HepG2 (cell line): ENCODE measurements around the gene NCAPD2. TPM values are rescaled to one million over a fixed set of nuclear protein-coding genes. Genes with fewer than 3 reads are reported as not detected.

Experiments used
- BHLHE40 ChIP-seq: IDR thresholded peaks from 2 replicates; pipeline ENCODE4 v1.6.1; 2011; ENCODE audit warnings: low read length, improper control_type of control experiment
- CCDC6 ChIP-seq: sonication (generic); formaldehyde crosslinking; IDR thresholded peaks from 2 replicates; pipeline ENCODE4 v1.8.1; 2022; ENCODE audit warnings: mild to moderate bottlenecking, missing genetic modification reagents, moderate library complexity
- HDAC1 ChIP-seq: sonication (generic); formaldehyde crosslinking; IDR thresholded peaks from 2 replicates; pipeline ENCODE4 v1.5.1; 2020; ENCODE audit warnings: mild to moderate bottlenecking, missing genetic modification reagents
- HDAC6 ChIP-seq: fragments of 200-600 bp; sonication (generic); IDR thresholded peaks from 2 replicates; pipeline ENCODE4 v1.7.0; 2017; ENCODE audit warnings: mild to moderate bottlenecking, antibody characterized with exemption, low read length, low read depth
- NFAT5 ChIP-seq: sonication (generic); formaldehyde crosslinking; IDR thresholded peaks from 2 replicates; pipeline ENCODE4 v1.4.0; 2020; ENCODE audit warnings: missing genetic modification reagents
- POGK ChIP-seq: sonication (generic); formaldehyde crosslinking; conservative IDR thresholded peaks from 2 replicates; pipeline ENCODE4 v1.8.0; 2022; ENCODE audit warnings: mild to moderate bottlenecking, moderate library complexity, missing genetic modification reagents
- PRDM15 ChIP-seq: sonication (generic); formaldehyde crosslinking; IDR thresholded peaks from 2 replicates; pipeline ENCODE4 v1.4.0; 2020; ENCODE audit warnings: missing genetic modification reagents
- SALL1 ChIP-seq: sonication (generic); formaldehyde crosslinking; IDR thresholded peaks from 2 replicates; pipeline ENCODE4 v1.8.0; 2022; ENCODE audit warnings: mild to moderate bottlenecking, missing genetic modification reagents
- SP140L ChIP-seq: sonication (generic); formaldehyde crosslinking; IDR thresholded peaks from 2 replicates; pipeline ENCODE4 v1.4.0; 2020; ENCODE audit warnings: missing genetic modification reagents, borderline replicate concordance
- TFAP4 ChIP-seq: sonication (generic); IDR thresholded peaks from 2 replicates; pipeline ENCODE4 v1.6.1; 2016; ENCODE audit warnings: low read depth, borderline replicate concordance
- ZFY ChIP-seq: sonication (generic); formaldehyde crosslinking; IDR thresholded peaks from 2 replicates; pipeline ENCODE4 v1.4.0; 2020; ENCODE audit warnings: missing genetic modification reagents
- ZNF317 ChIP-seq: sonication (generic); formaldehyde crosslinking; IDR thresholded peaks from 2 replicates; pipeline ENCODE4 v1.5.0; 2020; ENCODE audit warnings: mild to moderate bottlenecking, missing genetic modification reagents
- ZNF543 ChIP-seq: sonication (generic); formaldehyde crosslinking; IDR thresholded peaks from 2 replicates; pipeline ENCODE4 v1.4.0; 2020; ENCODE audit warnings: mild to moderate bottlenecking, missing genetic modification reagents
- ZNF570 ChIP-seq: sonication (generic); formaldehyde crosslinking; IDR thresholded peaks from 2 replicates; pipeline ENCODE4 v1.4.0; 2020; ENCODE audit warnings: mild to moderate bottlenecking, missing genetic modification reagents, borderline replicate concordance
- ZNF788 ChIP-seq: sonication (generic); formaldehyde crosslinking; IDR thresholded peaks from 2 replicates; pipeline ENCODE4 v1.5.0; 2020; ENCODE audit warnings: mild to moderate bottlenecking, missing genetic modification reagents, borderline replicate concordance
- polyA plus RNA-seq, 8 experiments: library from polyadenylated mRNA; depleted of rRNA in 3 of 8; stranded (reverse) in 7 of 8; unstranded in 1 of 8; fragments of >200 nt; fragmentation: Illumina TruSeq in 4 of 8; extraction: Trizol in 4 of 8; gene quantifications; 2 replicates each; pipeline versions ENCODE4 v1.2.1 to v1.2.3, GENCODE V29; 2011 to 2016; ENCODE audit warnings: low read depth in 4 of 8, missing spikeins in 1 of 8, mixed read lengths in 1 of 8; ENCODE audit not compliant: insufficient read depth in 1 of 8
- total RNA-seq, 5 experiments: library from RNA; depleted of rRNA; stranded (reverse); fragments of >200 nt; fragmentation: Illumina TruSeq; extraction: Trizol; gene quantifications; 2 replicates each; pipeline ENCODE4 v1.2.3, GENCODE V29; 2016; ENCODE audit warnings: low read depth in 1 of 5

NCAPD2 gene
- total and polyA plus RNA-seq, 2 of the 13 experiments (the other 11 are each of a cell fraction or from before 2014, with no cell fraction given), result 51.1 to 65.6 TPM

- TF ChIP-seq ZNF317 (CRISPR knock-in tag) (peak; percentile 87), HDAC1 (CRISPR knock-in tag) (peak; percentile 88), NFAT5 (no peak), TFAP4 (peak; percentile 75; the same call in 1 of the 2 replicates), POGK (CRISPR knock-in tag) (0 out of 2 replicates have a peak, but pooled peaks have one; percentile 35), HDAC6 (no peak), ZNF788 (CRISPR knock-in tag) (peak; percentile 60; the same call in 1 of the 2 replicates), ZNF543 (peak; percentile 90; the same call in 1 of the 2 replicates), PRDM15 (no peak), SALL1 (CRISPR knock-in tag) (peak; percentile 80), ZFY (CRISPR knock-in tag) (peak; percentile 68), ZNF570 (CRISPR knock-in tag) (no peak), SP140L (CRISPR knock-in tag) (no peak), CCDC6 (CRISPR knock-in tag) (peak; percentile 82; the same call in 1 of the 2 replicates), BHLHE40 (no peak)
Observed at GRCh38 chr12:6470375-6471163, 23.3 kb upstream of the NCAPD2 start, which contains the start of gene VAMP1 (continued).
